A549 (cell line): ENCODE results near the gene LCE6A. TPM values are rescaled to one million over a fixed set of nuclear protein-coding genes. Genes with fewer than 3 reads are reported as not detected.

Experiments
- ATAC-seq, 2 experiments: fragments of 200-7000 bp in 1 of 2; fragments of >200 bp in 1 of 2; cut with Nextera tagmentation in 1 of 2; cut with Tn5 transposase in 1 of 2; 3 replicates each; pipeline versions ENCODE4 v1.8.0 to v1.9.1; 2018 to 2020; ENCODE audit warnings: mild to moderate bottlenecking in 1 of 2, moderate library complexity in 1 of 2
- CTCF ChIA-PET: fragments of 300-600 bp; sonication (Branson Sonifier 250); formaldehyde crosslinking; extraction: SDS; loops from one replicate; lab custom pipeline; 2021; ENCODE audit warnings: antibody characterized with exemption, inconsistent platforms; lab: Yijun Ruan, JAX
- POLR2A ChIA-PET: fragments of 350-600 bp; formaldehyde crosslinking; extraction: SDS; loops from one replicate; lab custom pipeline; 2021; ENCODE audit warnings: antibody characterized with exemption, inconsistent platforms; lab: Yijun Ruan, JAX
- DNase-seq, 2 experiments: peaks; one replicate each; pipeline versions ENCODE4 v3.0.0 to v3.0.0-alpha.2; 2011 to 2016; ENCODE audit warnings: low read depth in 1 of 2, low spot score in 1 of 2
- FAIRE-seq: peaks from 2 replicates; lab custom pipeline; 2011; peaks lifted over from hg19 to GRCh38; lab: Jason Lieb, UNC
- H3K27ac ChIP-seq, 2 experiments: fragments of >200 bp; sonication (Bioruptor Twin); formaldehyde crosslinking; 3 replicates each; pipeline ENCODE4 v1.5.1; 2016 to 2017
- H3K4me1 ChIP-seq: fragments of >200 bp; sonication (Bioruptor Twin); formaldehyde crosslinking; 3 replicates; pipeline ENCODE4 v1.6.1; 2016
- H3K4me2 ChIP-seq: fragments of >200 bp; sonication (Bioruptor Twin); formaldehyde crosslinking; 3 replicates; pipeline ENCODE4 v1.6.1; 2016
- H3K4me3 ChIP-seq: fragments of >200 bp; sonication (Bioruptor Twin); formaldehyde crosslinking; 3 replicates; pipeline ENCODE4 v1.5.1; 2016
- H3K9me3 ChIP-seq: fragments of >200 bp; sonication (Bioruptor Twin); formaldehyde crosslinking; 3 replicates; pipeline ENCODE4 v1.6.1; 2016
- CBX8 ChIP-seq: fragments of 200-600 bp; sonication (generic); IDR thresholded peaks from 2 replicates; pipeline ENCODE4 v1.6.1; 2016
- CHD4 ChIP-seq: fragments of 200-600 bp; sonication (generic); IDR thresholded peaks from 2 replicates; pipeline ENCODE4 v1.6.1; 2016; ENCODE audit warnings: antibody characterized with exemption, mild to moderate bottlenecking, borderline replicate concordance
- ESRRA ChIP-seq: fragments of 150-350 bp; IDR thresholded peaks from 2 replicates; pipeline ENCODE4 v1.6.1; 2014; ENCODE audit warnings: mild to moderate bottlenecking, low read length, borderline replicate concordance
- GATA3 ChIP-seq: IDR thresholded peaks from 2 replicates; pipeline ENCODE4 v1.6.1; 2012; ENCODE audit warnings: borderline replicate concordance
- HOXB13 ChIP-seq: fragments of 250-450 bp; sonication (Bioruptor Pico); IDR thresholded peaks from 2 replicates; pipeline ENCODE4 v1.5.0; 2020; ENCODE audit warnings: low read depth, mild to moderate bottlenecking, moderate library complexity
- JUNB ChIP-seq: fragments of >200 bp; sonication (Bioruptor Twin); formaldehyde crosslinking; IDR thresholded peaks from 2 replicates; pipeline ENCODE4 v1.6.1; 2016
- KDM5A ChIP-seq: fragments of 200-600 bp; sonication (generic); IDR thresholded peaks from 2 replicates; pipeline ENCODE4 v1.6.1; 2016; ENCODE audit warnings: antibody characterized with exemption, mild to moderate bottlenecking
- MAFK ChIP-seq: fragments of 450-650 bp; IDR thresholded peaks from 2 replicates; pipeline ENCODE4 v1.6.1; 2014; ENCODE audit not compliant: partially characterized antibody
- MYC ChIP-seq: IDR thresholded peaks from 2 replicates; pipeline ENCODE4 v1.6.1; 2012; ENCODE audit warnings: mild to moderate bottlenecking, inconsistent platforms, low read length, improper control_type of control experiment, borderline replicate concordance
- NR3C1 ChIP-seq: fragments of >200 bp; sonication (Bioruptor Twin); formaldehyde crosslinking; IDR thresholded peaks from 3 replicates; pipeline ENCODE4 v1.6.1; 2017
- PBX3 ChIP-seq: IDR thresholded peaks from 2 replicates; pipeline ENCODE4 v1.6.1; 2012
- POLR2A ChIP-seq: IDR thresholded peaks from 2 replicates; pipeline ENCODE4 v1.6.1; 2012; ENCODE audit warnings: mild to moderate bottlenecking, low read length
- POLR2AphosphoS2 ChIP-seq: conservative IDR thresholded peaks from 2 replicates; pipeline ENCODE4 v1.6.1; 2012; ENCODE audit warnings: low read length, improper control_type of control experiment, inconsistent platforms
- SMC3 ChIP-seq: fragments of >200 bp; sonication (Bioruptor Twin); formaldehyde crosslinking; IDR thresholded peaks from 3 replicates; pipeline ENCODE4 v1.6.1; 2018; ENCODE audit warnings: inconsistent platforms
- TP53 ChIP-seq: fragments of 250-450 bp; sonication (Bioruptor Pico); IDR thresholded peaks from 2 replicates; pipeline ENCODE4 v1.5.0; 2021; ENCODE audit warnings: mild to moderate bottlenecking, moderate library complexity
- USF2 ChIP-seq: fragments of 450-650 bp; IDR thresholded peaks from 2 replicates; pipeline ENCODE4 v1.6.1; 2014; ENCODE audit warnings: antibody characterized with exemption
- ZC3H11A ChIP-seq: fragments of 450-650 bp; IDR thresholded peaks from 2 replicates; pipeline ENCODE4 v1.6.1; 2014; ENCODE audit warnings: antibody characterized with exemption, mild to moderate bottlenecking
- WGBS: methylation state at CpG from one replicate; pipeline ENCODE4 v1.1.6; 2017; ENCODE audit errors: missing lambda C conversion rate; 5-methylcytosine and 5-hydroxymethylcytosine counted together
- polyA plus RNA-seq, 4 experiments: library from polyadenylated mRNA; depleted of rRNA in 3 of 4; stranded (reverse); fragments of >200 nt; fragmentation: RNase III in 1 of 4; extraction: RNeasy Plus Mini Kit Qiagen cat#74134 plus additional on column Dnase treatment in 1 of 4; gene quantifications; 2 replicates in 3 of 4; 3 replicates in 1 of 4; pipeline ENCODE4 v1.2.3, GENCODE V29; 2011 to 2017
- TF ChIP-seq, protein P1 (sequence below): fragments of 250-450 bp; sonication (Bioruptor Pico); IDR thresholded peaks from 2 replicates; pipeline ENCODE4 v1.5.0; 2021; ENCODE audit warnings: mild to moderate bottlenecking, moderate library complexity, borderline replicate concordance

Gene LCE6A
- polyA plus RNA-seq, 2 of the 4 experiments (the other 2 are of a cell fraction) = not detected

- no peak for TF ChIP-seq PBX3
- TF ChIP-seq NR3C1 = no peak
- TF ChIP-seq MYC = no peak
- TF ChIP-seq POLR2AphosphoS2 = no peak
- no peak for TF ChIP-seq HOXB13 (CRISPR knock-in tag)
- TF ChIP-seq ZC3H11A = no peak
- TF ChIP-seq POLR2A = no peak
These were observed 46.2 kb upstream of the LCE6A start, which contains the start of gene LCE1D (continued) for GRCh38 chr1:152796421-152796820.

- Histone ChIP-seq H3K4me2 (no peak overlapping the region), H3K4me1 (no peaks in the 10 kb centered on the region), H3K4me3 (no peak overlapping the region), H3K9me3 (no peaks in the 10 kb centered on the region), H3K27ac (no peak overlapping the region)
- no peak for FAIRE-seq
- ChIA-PET POLR2A (no interaction called here), CTCF (interaction anchor here (1.2 kb wide), 1 partner anchor 14 kb away, joined by 5 read pairs; no protein-coding TSS in a partner anchor)
- TF ChIP-seq MAFK (peak; percentile 73), USF2 (no peak), KDM5A (no peak)
- no peak for ATAC-seq
- 8% methylated on average over 1 of the region's 1 CpG for WGBS
- no peak for DNase-seq
These were observed 41.3 kb upstream of the LCE6A start for GRCh38 chr1:152801333-152801732.

GRCh38 chr1:152806576-152806975 lies 36.1 kb upstream of the LCE6A start, which contains the start of gene LCE1C:
LCE1C (minus strand) TSS chr1:152806651; CDS start chr1:152805478, 1,173 bp downstream.
- ChIA-PET POLR2A (no interaction called here), CTCF (no interaction called here)
- DNase-seq (no peak), ATAC-seq (no peak), FAIRE-seq (no peak)
- Histone ChIP-seq H3K4me2 (no peak within 1 kb of the TSS), H3K4me3 (no peak within 1 kb of the TSS), H3K27ac (no peak within 1 kb of the TSS), H3K4me1 (no peaks in the 10 kb centered on the region), H3K9me3 (no peaks in the 10 kb centered on the region)
- 0% methylated on average over 3 of the region's 3 CpGs for WGBS
- no peak for TF ChIP-seq JUNB
- TF ChIP-seq TP53 = no peak
- no peak for TF ChIP-seq CBX8
- no peak for TF ChIP-seq GATA3
- no peak for TF ChIP-seq ESRRA
- TF ChIP-seq HOXB13 (CRISPR knock-in tag) = no peak
- TF ChIP-seq, protein P1, sequence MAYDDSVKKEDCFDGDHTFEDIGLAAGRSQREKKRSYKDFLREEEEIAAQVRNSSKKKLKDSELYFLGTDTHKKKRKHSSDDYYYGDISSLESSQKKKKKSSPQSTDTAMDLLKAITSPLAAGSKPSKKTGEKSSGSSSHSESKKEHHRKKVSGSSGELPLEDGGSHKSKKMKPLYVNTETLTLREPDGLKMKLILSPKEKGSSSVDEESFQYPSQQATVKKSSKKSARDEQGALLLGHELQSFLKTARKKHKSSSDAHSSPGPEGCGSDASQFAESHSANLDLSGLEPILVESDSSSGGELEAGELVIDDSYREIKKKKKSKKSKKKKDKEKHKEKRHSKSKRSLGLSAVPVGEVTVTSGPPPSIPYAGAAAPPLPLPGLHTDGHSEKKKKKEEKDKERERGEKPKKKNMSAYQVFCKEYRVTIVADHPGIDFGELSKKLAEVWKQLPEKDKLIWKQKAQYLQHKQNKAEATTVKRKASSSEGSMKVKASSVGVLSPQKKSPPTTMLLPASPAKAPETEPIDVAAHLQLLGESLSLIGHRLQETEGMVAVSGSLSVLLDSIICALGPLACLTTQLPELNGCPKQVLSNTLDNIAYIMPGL (CRISPR knock-in tag) = no peak
- no peak for TF ChIP-seq CHD4

DNA sequence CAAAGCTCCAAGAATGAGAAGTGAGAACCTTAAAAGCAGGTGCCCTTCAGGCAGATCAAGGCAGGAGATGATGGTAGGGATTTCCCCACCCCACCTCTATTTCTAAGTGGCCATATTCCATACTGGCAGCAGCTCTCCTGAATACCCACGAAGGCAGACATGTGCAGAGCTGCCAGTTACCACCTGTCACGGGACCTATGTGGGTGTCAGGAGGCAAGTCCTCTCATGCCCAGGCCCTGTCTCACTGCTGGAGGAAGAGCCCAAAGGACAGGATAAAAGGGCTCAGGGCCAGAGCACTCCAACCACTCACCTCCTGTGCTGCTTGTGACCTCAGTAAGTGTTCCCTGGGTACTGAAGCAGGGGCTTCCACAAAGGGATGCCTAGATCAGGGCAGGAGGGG lies 31.6 kb upstream of the LCE6A start:
- no peak for FAIRE-seq
- H3K9me3 ChIP-seq = no peaks in the 10 kb centered on the region
- TF ChIP-seq SMC3 = no peak
- H3K4me2 ChIP-seq = no peak overlapping the region
- CTCF ChIA-PET = no interaction called here
- DNase-seq = no peak
- H3K27ac ChIP-seq = no peak overlapping the region
- 8% methylated on average over 2 of the region's 2 CpGs for WGBS
- POLR2A ChIA-PET = no interaction called here
- no peak overlapping the region for H3K4me3 ChIP-seq
- no peak for ATAC-seq
- H3K4me1 ChIP-seq = no peaks in the 10 kb centered on the region
